HG03442 (cell line): Measurements from ENCODE around the gene ZG16.
"Not testable (repeated sequence)": the region's sequence is repeated elsewhere in the genome, so short reads cannot be mapped to it uniquely, and the experiment has no call there.

Source experiments
- ATAC-seq: cut with Tn5 transposase; IDR thresholded peaks from one replicate; pipeline ENCODE4 v1.9.1; 2021; ENCODE audit warnings: mild to moderate bottlenecking, moderate library complexity; ENCODE audit not compliant: unreplicated experiment

ZG16 gene

GRCh38 chr16:29747947-29748759 is 29.9 kb upstream of the ZG16 start:
- no peak for ATAC-seq

GRCh38 chr16:29748760-29749149 is 29.3 kb upstream of the ZG16 start:
- not testable (repeated sequence) for ATAC-seq

GRCh38 chr16:29753516-29753915 is 24.5 kb upstream of the ZG16 start:
- no peak for ATAC-seq

- ATAC-seq: no peak
These were observed 21.4 kb upstream of the ZG16 start for GRCh38 chr16:29756654-29757053.

GRCh38 chr16:29757086-29757485 is 21.0 kb upstream of the ZG16 start:
- not testable (repeated sequence) for ATAC-seq

- no peak for ATAC-seq
These were observed 20.0 kb upstream of the ZG16 start for GRCh38 chr16:29757950-29758466.

GRCh38 chr16:29760567-29761279 is 17.3 kb upstream of the ZG16 start:
- ATAC-seq: no peak

- ATAC-seq: not testable (repeated sequence)
These were observed 16.8 kb upstream of the ZG16 start for GRCh38 chr16:29761280-29761651.

GRCh38 chr16:29761882-29762281 is 16.2 kb upstream of the ZG16 start:
- no peak for ATAC-seq

GRCh38 chr16:29763326-29763725 is 14.7 kb upstream of the ZG16 start:
- no peak for ATAC-seq

- no peak for ATAC-seq
These were observed 12.7 kb upstream of the ZG16 start for GRCh38 chr16:29765167-29766032.

- ATAC-seq: no peak
These were observed 11.5 kb upstream of the ZG16 start for GRCh38 chr16:29766571-29766970.

GRCh38 chr16:29767062-29767461 is 11.0 kb upstream of the ZG16 start:
- no peak for ATAC-seq

GRCh38 chr16:29769507-29769906 is 8.5 kb upstream of the ZG16 start:
- no peak for ATAC-seq

GRCh38 chr16:29770250-29770929 is 7.7 kb upstream of the ZG16 start:
- no peak for ATAC-seq

- ATAC-seq: not testable (repeated sequence)
These were observed 5.7 kb upstream of the ZG16 start for GRCh38 chr16:29772330-29772729.

GRCh38 chr16:29774730-29775129 is 3.3 kb upstream of the ZG16 start:
- no peak for ATAC-seq

- ATAC-seq: no peak
These were observed 2.2 kb upstream of the ZG16 start for GRCh38 chr16:29775742-29776408.

GRCh38 chr16:29779474-29779873 is 1.4 kb downstream of the ZG16 start:
- no peak for ATAC-seq
